Right lobe of liver (tissue), 4 donors: ENCODE measurements around the gene CT47C1.

ENCODE experiments used
- POLR2A ChIP-seq: fragments of 450-650 bp; IDR thresholded peaks from one replicate; pipeline ENCODE4 v1.6.1; 2017; ENCODE audit warnings: antibody characterized with exemption, mild to moderate bottlenecking
- TF ChIP-seq, protein P1 (sequence below), 4 donors: fragments of 200-600 bp in 3 of 4; fragments of 450-650 bp in 1 of 4; IDR thresholded peaks; one replicate each; pipeline versions ENCODE4 v1.5.1 to v1.8.0; 2016 to 2022; ENCODE audit warnings: antibody characterized with exemption in 4 of 4, mild to moderate bottlenecking in 2 of 4
- donor health status: DM: no; HTN: no; CAD: no.
- donor health status: DM: no; HTN: no; CAD: no.
- donor health status: DM: no; HTN: yes; CAD: no.

DNA sequence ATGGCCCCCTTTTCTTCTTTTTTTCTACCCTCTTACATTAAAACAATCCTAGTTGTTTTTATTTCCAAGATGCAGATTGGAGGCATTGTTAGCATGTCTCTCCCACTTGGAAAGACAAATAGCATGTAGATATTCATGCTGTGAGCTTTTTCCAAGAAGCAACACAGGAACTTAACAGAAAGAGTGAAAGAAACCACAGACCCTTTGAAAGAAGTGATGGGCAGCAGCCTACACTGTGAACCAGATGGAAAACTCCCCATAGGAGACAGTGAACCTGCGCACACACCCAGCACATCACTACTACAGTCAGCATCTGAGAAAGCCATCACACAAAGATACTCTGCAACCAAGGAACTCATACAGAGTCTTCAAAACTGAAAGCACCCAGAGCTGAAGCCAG, 17.8 kb downstream of the CT47C1 start:
- TF ChIP-seq, protein P1, sequence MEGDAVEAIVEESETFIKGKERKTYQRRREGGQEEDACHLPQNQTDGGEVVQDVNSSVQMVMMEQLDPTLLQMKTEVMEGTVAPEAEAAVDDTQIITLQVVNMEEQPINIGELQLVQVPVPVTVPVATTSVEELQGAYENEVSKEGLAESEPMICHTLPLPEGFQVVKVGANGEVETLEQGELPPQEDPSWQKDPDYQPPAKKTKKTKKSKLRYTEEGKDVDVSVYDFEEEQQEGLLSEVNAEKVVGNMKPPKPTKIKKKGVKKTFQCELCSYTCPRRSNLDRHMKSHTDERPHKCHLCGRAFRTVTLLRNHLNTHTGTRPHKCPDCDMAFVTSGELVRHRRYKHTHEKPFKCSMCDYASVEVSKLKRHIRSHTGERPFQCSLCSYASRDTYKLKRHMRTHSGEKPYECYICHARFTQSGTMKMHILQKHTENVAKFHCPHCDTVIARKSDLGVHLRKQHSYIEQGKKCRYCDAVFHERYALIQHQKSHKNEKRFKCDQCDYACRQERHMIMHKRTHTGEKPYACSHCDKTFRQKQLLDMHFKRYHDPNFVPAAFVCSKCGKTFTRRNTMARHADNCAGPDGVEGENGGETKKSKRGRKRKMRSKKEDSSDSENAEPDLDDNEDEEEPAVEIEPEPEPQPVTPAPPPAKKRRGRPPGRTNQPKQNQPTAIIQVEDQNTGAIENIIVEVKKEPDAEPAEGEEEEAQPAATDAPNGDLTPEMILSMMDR (IDR thresholded peaks at IDR 0.05) = no peak
- TF ChIP-seq POLR2A = no peak
